ENCODE results near the gene BCL7A.
"Not testable (repeated sequence)": the region's sequence is repeated elsewhere in the genome, so short reads cannot be mapped to it uniquely, and the experiment has no call there.

BCL7A gene

DNA sequence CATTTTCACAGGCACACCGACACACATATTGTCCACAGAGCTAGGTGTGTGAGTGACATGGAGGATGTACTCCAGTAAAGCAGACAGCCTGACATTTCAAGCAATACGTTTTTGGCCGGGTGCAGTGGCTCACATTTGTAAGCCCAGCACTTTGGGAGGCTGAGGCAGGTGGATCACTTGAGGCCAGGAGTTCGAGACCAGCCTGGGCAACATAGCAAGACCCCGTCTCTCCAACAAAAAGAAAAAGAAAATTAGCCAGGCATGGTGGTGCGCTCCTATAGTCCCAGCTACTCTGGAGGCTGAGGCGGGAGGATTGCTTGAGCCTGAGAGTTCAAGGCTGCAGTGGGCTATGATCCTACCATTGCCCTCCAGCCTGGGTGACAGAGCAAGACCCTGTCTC lies 34.7 kb downstream of the BCL7A start:
- not testable (repeated sequence) for DNase-seq

DNA sequence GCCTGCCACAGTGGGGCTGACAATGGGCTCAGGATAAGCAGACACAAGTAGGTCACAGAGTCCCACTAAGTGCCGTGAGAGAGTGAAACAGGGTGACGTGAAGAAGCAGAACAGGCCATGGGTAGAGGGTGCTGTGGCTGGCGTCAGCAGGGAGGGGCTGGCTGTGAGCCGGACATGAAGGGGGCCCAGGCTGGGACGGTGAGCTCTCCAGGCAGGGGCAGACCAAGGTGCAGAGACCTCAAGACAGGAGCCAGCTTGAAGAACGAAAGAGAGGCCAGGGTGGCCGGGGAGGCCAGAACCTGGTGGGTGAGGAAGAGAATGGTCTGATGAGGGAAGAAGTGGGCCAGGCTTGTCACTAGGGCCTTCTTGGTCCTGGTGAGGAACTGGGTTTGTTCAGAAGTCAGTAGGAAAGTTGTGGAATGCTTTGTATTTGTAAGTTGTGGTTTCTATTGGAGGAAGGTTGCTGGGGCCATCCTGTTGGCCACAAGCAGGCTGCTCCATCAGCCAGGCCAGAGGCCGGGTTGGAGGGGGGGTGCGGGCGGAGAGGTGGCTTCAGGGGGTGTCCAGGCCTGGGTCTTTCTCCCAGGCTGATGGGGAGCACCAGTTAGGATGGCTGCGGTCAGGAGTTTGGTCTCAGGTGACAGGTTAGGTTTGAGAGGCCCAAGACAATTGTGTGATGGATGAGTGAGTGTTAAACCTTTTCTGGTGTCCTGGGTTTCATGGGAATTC lies 35.5 kb downstream of the BCL7A start:
- DNase-seq: no peak

DNA sequence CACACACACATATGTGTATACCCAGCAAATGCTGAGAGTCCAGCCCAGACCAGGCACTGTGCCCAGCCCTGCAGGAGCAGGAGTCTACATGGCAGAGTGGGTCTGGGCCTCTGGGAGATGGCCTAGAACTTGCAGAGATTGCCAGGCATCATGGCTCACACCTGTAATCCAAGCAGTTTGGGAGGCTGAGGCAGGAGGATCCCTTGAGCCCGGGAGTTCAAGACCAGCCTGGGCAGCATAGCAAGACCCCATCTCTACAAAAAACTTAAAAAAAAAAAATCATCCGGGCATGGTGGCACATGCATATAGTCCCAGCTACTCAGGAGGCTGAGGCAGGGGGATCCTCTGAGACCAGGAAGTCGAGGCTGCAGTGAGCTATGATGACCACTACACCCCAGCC lies 36.1 kb downstream of the BCL7A start:
- no peak for DNase-seq

DNA sequence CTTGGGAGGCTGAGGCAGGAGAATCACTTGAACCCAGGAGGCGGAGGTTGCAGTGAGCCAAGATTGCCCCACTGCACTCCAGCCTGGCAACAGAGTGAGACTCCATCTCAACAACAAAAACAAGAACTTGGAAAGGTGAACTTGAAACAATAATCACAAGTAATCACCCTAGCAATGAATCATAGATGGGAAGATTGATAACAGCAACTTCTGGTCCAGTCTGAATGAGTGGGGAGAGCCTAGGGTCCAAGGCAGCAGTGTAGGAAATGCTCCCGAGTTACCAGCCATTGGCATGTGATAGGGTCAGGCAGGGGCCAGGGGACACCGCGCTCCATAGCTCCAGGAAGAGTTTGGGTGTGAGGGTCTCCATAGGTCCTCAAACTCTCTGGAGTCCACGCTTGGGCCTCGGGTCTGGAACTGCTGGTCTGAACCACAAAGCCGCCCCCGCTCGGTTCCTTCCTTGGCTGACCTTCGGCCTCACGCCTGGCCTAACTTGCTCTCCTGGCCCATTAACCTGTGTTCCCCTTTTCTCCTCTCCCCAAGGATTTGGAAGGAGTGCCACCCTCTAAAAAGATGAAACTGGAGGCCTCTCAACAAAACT lies 37.0 kb downstream of the BCL7A start:
- no peak for DNase-seq

DNA sequence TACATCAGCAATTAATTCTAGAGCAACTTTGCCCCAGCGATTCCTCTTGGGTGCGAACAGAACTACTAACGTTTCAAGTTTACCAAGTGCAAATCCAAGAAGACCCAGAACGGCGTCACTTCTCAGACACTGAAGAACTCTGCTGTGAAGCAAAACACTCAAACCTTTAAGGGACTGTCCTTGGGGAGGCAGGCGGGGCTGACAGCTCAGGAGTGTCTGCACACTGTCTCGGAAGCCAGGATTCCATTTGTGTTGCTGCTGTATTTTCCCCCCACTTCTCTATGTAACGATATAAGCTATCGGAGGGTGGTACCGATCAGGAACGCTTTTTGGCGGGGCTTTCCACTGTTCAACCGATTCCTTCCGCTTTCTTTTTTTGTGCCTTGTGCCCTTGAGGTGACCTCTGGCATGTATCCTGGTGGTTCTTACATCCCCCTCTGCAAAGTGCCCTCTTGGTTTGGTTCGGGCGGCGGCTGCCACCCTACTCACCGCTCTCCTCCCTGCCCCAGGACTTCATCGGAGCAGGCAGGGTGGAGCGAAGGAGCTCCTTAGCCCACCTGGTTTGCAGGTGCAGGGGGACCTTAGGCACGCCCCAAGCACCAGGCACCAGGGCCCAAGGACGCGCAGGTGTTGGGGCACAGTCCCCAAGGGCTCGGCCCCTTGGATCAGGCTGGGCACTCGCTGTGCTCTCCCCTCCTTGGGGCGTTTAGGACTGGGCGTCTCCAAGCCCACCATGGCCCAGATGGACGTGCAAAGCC lies 37.7 kb downstream of the BCL7A start:
- no peak for DNase-seq

DNA sequence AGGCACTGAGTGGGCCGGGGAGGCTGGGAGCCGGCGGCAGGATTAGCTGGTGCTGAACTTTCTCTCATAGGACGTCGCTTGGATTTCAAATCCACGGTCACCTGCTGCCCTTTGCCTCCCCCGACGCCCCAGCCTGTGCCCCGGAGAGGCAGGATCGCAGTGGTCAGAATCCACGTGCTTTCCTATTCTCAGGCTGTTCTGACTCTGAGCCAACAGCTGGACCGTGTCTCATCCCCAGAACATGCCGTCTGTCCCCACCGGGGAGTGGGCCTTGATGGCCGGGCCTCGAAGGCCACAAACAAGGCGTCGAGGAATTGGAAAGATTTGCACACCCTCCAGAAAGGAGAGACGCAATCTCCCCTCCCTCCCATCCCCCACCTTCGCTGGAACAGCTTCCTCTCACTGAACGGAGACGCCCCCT lies 38.4 kb downstream of the BCL7A start:
- DNase-seq: no peak

DNA sequence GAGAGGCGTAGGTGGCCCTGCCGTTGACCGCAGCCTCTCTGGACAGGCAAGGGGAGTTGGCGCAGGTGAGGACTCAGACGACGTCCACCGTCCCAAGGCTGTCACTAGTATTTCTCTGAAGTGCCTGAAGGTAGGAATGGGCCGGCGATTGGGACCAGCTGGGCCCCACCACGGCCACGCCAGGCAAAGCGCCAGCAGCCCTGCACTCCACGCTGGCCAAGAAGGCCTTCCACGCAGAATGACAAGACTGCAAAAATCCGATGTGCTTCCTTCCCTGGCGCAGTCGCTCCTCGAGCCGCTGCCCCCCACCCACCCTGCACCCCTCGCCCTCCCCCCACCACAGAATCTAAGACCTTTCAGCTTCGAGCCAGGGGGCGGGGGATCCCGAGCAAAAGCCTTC lies 39.6 kb downstream of the BCL7A start:
- DNase-seq: no peak

DNA sequence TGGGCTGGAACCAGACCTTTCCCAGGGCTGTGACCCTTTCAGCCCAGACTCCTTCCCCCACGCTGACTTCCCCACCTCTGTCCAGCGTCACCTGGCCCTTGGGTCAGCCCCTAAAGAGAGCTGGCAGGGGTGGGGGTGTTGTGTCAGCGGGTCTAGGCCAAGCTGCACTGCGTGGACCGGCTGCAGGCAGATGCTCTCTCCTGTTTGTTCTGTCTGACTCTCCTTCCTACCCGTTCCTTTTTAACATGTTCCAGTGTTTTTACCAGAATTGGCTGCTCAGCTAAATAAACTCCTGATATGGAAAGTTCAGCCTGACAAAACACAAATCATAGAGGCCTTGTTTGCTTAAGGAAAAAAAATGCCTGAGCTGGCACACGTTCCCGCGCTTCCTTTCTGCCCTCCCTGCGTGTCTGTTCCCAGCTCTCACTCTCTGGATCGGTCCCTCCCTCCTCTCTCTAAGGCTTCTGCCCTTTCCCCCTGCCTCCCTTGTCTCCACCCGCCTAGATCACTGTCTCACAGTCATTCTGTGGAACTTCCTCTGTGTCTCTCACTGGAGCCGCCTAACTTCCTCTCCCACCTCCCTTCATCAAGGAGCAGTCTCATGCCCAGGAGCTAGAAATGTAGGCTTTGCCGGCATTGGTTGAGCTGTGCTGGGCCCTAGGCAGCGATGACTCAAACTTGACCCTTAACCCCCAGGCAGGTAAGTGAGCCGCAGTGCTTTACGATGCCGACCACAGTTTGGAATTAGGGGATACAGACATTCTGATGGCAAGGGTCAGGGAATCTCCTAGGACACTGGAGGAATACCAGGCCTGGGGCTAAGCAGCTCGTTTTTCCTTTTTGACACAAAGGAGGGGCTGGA lies 41.4 kb downstream of the BCL7A start:
- DNase-seq: no peak

DNA sequence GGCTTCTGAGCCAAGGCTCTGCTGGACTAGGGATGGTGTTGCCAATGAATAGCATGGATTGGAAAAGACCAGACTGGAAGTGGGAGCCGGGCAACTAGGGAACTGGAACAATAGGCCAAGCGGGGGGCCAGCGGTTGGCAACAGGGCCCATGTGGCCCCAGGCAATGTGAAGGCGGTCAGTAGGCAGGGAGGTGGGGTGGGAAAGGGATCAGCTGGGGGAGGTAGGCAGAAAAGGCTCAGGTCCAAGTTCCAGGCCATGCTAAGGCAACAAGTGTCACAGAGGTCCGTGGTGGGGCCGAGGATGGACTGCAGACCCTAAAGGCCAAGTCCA lies 42.0 kb downstream of the BCL7A start:
- DNase-seq: no peak

DNA sequence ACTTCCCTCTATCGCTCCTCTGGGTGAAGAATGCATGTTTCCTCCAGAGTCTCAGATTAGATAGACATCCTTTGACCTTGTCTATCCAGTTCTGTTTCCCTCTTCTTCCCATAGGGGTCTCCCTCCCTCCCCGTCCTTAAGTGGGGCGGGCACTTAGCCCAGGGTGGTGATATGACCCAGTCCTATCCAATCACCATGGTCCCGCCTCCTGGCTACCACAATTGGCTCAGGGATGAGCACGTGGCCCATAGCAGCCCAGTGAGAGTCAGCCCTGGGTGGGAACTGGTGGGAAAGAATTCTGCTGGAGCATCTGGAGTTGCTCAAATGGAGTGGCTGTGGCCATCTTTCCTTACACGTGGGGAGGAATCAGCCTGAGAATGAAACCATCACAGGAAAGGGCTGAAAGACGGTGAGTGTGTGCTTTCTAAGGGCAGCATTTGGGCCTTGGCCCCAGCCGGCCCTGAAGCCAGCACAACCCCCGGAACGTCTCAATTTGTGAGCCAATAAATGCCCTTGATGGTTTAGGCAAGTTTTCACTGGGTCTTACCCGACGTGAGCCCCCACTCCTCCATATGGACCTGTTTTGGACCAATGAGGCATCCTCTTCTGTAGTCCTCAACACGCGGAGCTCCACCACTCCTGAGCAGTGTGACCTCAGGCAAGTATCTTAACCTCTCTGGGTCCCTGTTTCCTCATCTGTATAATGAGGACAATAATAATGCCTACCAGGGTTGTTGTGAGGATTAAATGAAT lies 42.5 kb downstream of the BCL7A start:
- DNase-seq: no peak

DNA sequence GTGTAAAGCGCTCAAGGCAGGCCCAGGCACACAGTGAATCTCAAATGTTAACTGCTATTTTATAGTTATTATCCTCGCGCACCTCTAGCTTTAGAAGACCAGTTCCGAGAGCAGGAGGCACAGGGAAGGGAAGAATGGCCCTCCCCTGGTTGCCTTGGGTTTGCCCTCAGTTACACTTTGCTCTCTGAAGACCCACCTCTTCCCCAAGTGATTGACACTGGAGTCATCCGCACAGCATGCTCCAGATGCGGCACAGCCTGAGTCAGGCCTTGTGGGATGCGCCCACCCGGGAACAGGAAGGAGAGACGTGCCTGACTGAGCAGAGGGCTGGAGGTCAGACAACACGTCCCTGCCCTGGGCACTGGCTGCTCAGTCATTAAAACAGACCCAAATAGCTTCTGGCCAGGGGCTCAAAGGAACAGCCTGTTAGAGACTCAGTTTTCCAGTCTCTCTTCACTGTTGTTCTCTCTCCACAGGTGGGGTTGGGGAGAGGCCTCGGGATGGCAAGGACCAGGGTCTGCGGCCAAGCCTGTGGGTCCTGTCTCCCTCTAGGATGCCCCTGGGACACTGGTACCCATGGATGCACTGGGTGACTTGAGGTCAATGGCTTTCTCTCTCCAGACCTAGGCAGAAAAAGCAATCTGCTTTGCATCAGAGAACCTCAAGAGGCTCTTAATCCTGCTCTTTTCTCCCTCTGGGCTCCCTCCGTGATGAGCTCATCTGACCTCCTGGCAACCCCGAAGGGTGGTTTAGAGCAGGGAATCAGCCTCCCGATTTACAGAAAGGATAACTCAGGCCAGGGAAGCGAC lies 43.3 kb downstream of the BCL7A start:
- no peak for DNase-seq

DNA sequence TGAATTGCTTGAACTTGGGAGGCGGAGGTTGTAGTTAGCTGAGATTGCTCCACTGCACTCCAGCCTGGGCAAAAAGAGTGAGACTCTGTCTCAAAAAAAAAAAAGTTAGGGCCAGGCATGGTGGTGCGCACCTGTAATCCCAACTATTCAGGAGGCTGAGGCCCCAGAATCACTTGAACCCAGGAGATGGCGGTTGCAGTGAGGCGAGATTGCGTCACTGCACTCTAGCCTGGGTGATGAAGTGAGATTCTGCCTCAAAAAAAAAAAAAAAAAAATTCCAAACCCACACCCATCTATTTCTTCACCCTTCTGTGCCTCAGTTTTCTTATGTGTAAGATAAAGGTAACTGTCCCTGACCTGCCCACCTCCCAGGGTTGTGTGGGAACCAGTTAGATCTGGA lies 45.9 kb downstream of the BCL7A start:
- DNase-seq: no peak

DNA sequence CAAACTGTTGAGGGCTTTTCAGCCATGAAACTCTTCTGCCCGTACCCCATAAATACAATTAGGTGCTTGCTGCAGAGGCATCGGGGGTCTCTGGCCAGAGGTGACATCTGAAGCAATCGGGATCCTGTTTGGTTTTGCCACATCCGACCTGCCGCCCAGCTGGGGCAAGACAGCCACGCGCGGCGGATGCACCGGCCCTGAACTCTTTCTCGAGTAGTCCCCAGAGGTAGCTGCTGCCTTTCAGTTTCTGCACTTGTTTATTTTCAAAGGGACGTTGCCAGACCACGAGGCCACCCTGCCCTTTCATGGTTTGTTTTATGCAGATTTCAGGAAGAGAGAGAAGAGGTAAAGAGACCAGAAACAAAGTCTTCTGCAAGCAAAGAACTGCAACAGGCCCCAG lies 46.3 kb downstream of the BCL7A start:
- DNase-seq: no peak

DNA sequence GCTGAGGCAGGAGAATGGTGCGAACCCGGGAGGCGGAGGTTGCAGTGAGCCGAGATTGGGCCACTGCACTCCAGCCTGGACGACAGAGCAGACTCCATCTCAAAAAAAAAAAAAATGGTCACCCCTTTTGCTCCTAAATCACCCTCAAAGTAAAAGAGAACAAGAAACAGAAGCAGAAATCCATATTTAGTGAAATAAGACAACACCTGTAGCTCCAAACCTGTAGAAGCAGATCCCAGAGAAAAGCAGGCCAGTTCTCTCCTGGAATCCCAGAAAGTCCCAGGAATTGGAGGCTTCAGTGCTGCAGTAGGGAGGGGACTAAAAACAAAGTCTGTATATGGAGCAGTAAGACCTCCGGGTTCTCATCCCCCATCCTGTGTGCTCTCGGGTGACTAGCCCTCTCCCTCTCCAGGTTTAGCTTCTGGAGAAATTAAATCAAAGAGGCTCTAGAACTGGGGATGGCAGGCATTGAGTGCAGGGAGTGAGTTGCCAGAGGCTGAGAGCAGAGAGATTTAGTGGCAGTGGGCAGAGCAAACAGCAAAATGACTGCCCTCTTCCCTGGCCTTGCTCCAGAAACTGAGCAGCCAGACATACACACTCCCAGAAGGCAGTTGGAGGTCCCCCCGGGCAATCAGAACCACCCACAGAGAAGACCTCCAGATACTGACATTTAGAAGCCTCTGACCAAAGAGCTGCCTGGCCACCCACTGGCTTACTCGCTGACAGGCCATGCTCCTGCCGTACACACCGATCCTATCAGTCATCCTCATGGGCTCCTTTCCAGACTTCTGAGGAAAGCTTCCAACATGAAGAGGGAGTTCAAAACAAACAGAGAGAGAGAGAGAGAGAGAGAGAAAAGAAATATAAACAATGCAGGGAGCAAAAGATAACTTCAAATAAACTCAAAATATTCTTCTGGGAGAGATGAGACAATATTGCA lies 50.6 kb downstream of the BCL7A start:
- no peak for DNase-seq

DNA sequence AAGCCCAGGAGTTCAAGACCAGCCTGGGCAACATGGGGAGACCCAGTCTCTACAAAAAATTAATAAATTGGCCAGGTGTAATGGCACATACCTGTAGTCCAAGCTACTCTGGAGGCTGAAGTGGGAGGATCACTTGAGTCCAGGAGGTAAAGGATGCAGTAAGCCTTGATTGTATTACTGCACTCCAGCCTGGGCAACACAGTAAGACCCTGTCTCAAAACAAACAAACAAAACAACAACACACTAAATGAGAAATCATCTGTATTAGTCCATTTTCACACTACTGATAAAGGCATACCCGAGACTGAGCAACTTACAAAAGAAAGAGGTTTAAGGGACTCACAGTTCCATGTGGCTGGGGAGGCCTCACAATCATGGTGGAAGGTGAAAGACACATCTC lies 52.1 kb downstream of the BCL7A start:
- no peak for DNase-seq

DNA sequence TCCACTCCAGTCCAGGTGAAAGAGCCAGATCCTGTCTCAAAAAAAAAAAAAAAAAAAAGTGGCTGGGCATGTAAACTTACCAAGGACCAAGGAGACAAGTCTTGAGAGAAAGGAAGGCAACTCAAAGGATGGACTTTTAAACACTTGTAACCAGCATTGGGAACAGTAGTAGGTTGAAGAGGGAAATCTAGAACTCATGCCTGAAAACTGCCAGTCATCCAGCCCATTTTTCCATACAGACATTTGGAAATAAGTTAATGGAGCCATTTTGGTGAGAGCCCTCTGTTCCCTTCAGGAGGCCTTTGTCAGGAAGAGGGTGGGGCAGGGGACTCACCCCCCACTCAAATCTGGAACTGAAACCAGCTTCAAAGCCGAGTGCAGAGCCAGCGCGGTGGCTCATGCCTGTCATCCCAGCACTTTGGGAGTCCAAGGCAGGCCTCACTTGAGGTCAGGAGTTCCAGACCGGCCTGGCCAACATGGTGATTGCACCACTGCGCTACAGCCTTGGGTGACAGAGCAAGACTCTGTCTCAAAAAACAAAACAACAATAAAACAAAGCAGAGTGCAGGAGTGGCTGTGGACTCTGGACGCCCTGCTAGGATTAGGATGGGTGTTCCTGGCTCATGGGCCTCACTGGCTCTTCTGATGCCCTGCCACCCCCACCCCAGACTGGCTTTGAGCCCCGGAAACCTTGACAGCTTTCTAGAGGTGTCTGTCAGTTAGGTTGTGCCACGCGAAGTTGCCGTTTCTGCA lies 55.2 kb downstream of the BCL7A start:
- no peak for DNase-seq

DNA sequence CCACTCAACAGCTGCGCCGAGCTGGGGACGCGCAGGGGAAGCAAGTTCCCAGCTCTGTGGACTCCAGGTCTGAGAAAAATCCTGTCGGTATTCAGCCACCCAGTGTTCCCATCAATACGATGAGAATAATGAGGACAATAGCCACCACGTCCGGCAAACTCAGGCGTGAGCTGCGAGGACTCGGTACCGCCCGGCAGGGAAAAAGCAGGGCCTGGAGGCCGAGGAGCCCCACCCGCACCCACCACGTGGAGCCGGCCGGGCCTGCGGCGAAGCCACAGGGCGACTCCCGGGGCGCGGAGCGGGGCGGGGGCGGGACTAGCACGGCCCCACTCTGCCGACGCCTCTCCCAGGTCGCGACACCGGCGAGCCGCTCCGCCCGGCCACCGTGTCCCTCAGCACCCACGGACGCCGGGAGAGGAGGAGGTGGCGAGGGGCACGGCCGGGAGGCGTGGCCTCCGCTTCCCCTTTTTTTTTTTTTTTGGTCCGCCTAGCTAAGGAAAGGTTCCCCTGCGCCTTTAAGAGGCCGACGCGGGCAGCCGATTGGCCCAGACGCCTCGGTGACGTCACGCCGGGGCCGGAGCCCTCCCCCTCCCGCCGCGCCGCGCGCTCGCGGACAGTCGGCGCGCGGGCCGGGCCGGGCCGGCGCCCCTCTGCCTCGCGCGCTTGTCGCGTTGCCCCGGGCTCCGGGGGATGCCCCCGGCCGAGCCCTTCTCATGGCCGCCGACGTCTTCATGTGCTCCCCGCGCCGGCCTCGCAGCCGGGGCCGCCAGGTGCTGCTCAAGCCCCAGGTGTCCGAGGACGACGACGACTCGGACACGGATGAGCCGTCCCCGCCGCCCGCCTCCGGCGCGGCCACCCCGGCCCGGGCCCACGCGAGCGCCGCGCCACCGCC lies 56.7 kb downstream of the BCL7A start, which contains the start of gene MLXIP:
Gene MLXIP (plus strand): TSS at position 616 of the 892 bp plus-strand sequence. CDS start 98 bp downstream, at position 714.
- peak; percentile 84 for DNase-seq

DNA sequence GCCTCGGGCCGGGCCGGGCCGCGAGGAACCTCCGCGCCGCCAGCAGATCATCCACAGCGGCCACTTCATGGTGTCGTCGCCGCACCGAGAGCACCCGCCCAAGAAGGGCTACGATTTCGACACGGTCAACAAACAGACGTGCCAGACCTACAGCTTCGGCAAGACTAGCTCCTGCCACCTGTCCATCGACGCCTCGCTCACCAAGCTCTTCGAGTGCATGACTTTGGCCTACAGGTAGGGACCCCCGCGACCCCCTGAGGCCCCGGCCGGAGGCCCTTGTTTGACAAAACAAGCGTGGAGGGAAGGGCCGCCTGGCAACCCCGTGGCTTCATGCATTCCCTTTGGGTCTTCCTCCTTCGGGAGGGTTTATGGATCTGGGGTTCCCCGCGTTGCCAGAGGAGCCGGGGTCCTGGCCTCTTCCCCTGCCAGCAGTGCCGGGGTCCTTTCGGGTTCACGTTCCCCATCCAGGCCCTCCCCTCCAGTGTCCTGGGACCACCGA lies 57.4 kb downstream of the BCL7A start:
- DNase-seq: no peak

Measured in stimulated activated naive CD4-positive, alpha-beta T cell treated with Interleukin-2 at 50 U/mL for 16 hours (primary cell).